SK-N-SH (cell line): ENCODE data around the gene ZNF526. TPM values are rescaled to one million over a fixed set of nuclear protein-coding genes. Genes with fewer than 3 reads are reported as not detected.

Experiments
- CTCF ChIA-PET: fragments of 300-600, 350-600 bp; formaldehyde crosslinking; extraction: SDS; loops from one replicate; lab custom pipeline; 2021; lab: Yijun Ruan, JAX
- POLR2A ChIA-PET: fragments of 350-600 bp; sonication (Branson Sonifier 250); formaldehyde crosslinking; extraction: SDS; loops from one replicate; lab custom pipeline; 2020; ENCODE audit warnings: antibody characterized with exemption, inconsistent platforms; lab: Yijun Ruan, JAX
- DNase-seq: peaks from one replicate; pipeline ENCODE4 v3.0.0; 2012
- H2AFZ ChIP-seq: fragments of 200-600 bp; sonication (generic); 2 replicates; pipeline ENCODE4 v1.8.1; 2016; ENCODE audit warnings: antibody characterized with exemption, mild to moderate bottlenecking, low read depth
- H3F3A ChIP-seq: fragments of 200-600 bp; sonication (generic); replicated peaks from 2 replicates; pipeline ENCODE3; 2016; ENCODE audit warnings: antibody characterized with exemption, mild to moderate bottlenecking; ENCODE audit not compliant: insufficient read depth
- H3K27ac ChIP-seq, 2 experiments: fragments of 200-500 bp in 1 of 2; fragments of 200-600 bp in 1 of 2; sonication (Bioruptor generic) in 1 of 2; sonication (generic), shearing (Covaris generic) in 1 of 2; 2 replicates each; pipeline versions ENCODE4 v1.5.1 to v1.6.1; 2014 to 2016; ENCODE audit warnings: low read depth in 2 of 2, inconsistent platforms in 1 of 2, low read length in 1 of 2, mild to moderate bottlenecking in 1 of 2, mixed read lengths in 1 of 2
- H3K27me3 ChIP-seq: fragments of 200-600 bp; sonication (generic), shearing (Covaris generic); 2 replicates; pipeline ENCODE4 v1.6.1; 2016; ENCODE audit warnings: mixed run types; ENCODE audit not compliant: insufficient read depth
- H3K36me3 ChIP-seq, 2 experiments: fragments of 200-500 bp in 1 of 2; fragments of 200-600 bp in 1 of 2; sonication (Bioruptor generic) in 1 of 2; sonication (generic) in 1 of 2; replicated peaks in 1 of 2; 2 replicates each; pipeline versions ENCODE3 to v1.5.1; 2014 to 2016; ENCODE audit warnings: low read length in 1 of 2, mild to moderate bottlenecking in 1 of 2; ENCODE audit not compliant: insufficient read depth in 2 of 2, control insufficient read depth in 1 of 2
- H3K4me1 ChIP-seq, 2 experiments: fragments of 200-500 bp in 1 of 2; fragments of 200-600 bp in 1 of 2; sonication (Bioruptor generic) in 1 of 2; sonication (generic), shearing (Covaris generic) in 1 of 2; 2 replicates each; pipeline versions ENCODE4 v1.5.1 to v1.6.1; 2014 to 2016; ENCODE audit warnings: low read depth in 1 of 2, low read length in 1 of 2, mixed run types in 1 of 2; ENCODE audit not compliant: insufficient read depth in 2 of 2, control insufficient read depth in 1 of 2
- H3K4me2 ChIP-seq: fragments of 200-600 bp; sonication (generic), shearing (Covaris generic); 2 replicates; pipeline ENCODE4 v1.6.1; 2017; ENCODE audit warnings: mixed run types
- H3K4me3 ChIP-seq, 2 experiments: fragments of 200-500 bp in 1 of 2; fragments of 200-600 bp in 1 of 2; sonication (Bioruptor generic) in 1 of 2; sonication (generic), shearing (Covaris generic) in 1 of 2; 2 replicates each; pipeline versions ENCODE4 v1.5.1 to v1.8.1; 2014 to 2016; ENCODE audit warnings: low read depth in 2 of 2, inconsistent platforms in 1 of 2, low read length in 1 of 2, mild to moderate bottlenecking in 1 of 2, mixed read lengths in 1 of 2, moderate library complexity in 1 of 2
- H3K79me2 ChIP-seq: fragments of 200-600 bp; sonication (generic); 2 replicates; pipeline ENCODE4 v1.8.1; 2017; ENCODE audit warnings: mild to moderate bottlenecking; ENCODE audit not compliant: insufficient read depth
- H3K9ac ChIP-seq: fragments of 200-600 bp; sonication (generic); 2 replicates; pipeline ENCODE4 v1.6.1; 2017; ENCODE audit warnings: mixed run types
- H3K9me2 ChIP-seq: fragments of 200-600 bp; sonication (generic); 2 replicates; pipeline ENCODE4 v1.6.1; 2017; ENCODE audit warnings: mixed run types
- H3K9me3 ChIP-seq: fragments of 200-600 bp; sonication (generic); 2 replicates; pipeline ENCODE4 v1.6.1; 2017; ENCODE audit warnings: mixed run types, mild to moderate bottlenecking, moderate library complexity
- H4K20me1 ChIP-seq: fragments of 200-600 bp; sonication (generic); 2 replicates; pipeline ENCODE4 v1.6.1; 2017; ENCODE audit warnings: mild to moderate bottlenecking, mixed run types; ENCODE audit not compliant: insufficient read depth
- ELF1 ChIP-seq: IDR thresholded peaks from 2 replicates; pipeline ENCODE4 v1.4.0; 2012
- EZH2phosphoT487 ChIP-seq: fragments of 200-600 bp; sonication (generic); IDR thresholded peaks from 2 replicates; pipeline ENCODE4 v1.6.1; 2017; ENCODE audit warnings: low read depth, mixed run types, mild to moderate bottlenecking, antibody characterized with exemption, moderate library complexity, borderline replicate concordance
- FOSL2 ChIP-seq: IDR thresholded peaks from 2 replicates; pipeline ENCODE4 v1.4.0; 2012; ENCODE audit warnings: low read depth, mild to moderate bottlenecking, moderate library complexity, borderline replicate concordance
- FOXJ3 ChIP-seq: sonication (generic); formaldehyde crosslinking; IDR thresholded peaks from 2 replicates; pipeline ENCODE4 v1.5.1; 2020; ENCODE audit warnings: mild to moderate bottlenecking, missing genetic modification reagents
- JUND ChIP-seq: IDR thresholded peaks from 2 replicates; pipeline ENCODE4 v1.4.0; 2012
- NRF1 ChIP-seq: IDR thresholded peaks from 2 replicates; pipeline ENCODE4 v1.6.1; 2012; ENCODE audit warnings: low read depth, mild to moderate bottlenecking, low read length
- RXRA ChIP-seq: IDR thresholded peaks from 2 replicates; pipeline ENCODE4 v1.4.0; 2012; ENCODE audit warnings: low read depth, mild to moderate bottlenecking, borderline replicate concordance
- SMC3 ChIP-seq: IDR thresholded peaks from 2 replicates; pipeline ENCODE4 v1.6.1; 2012; ENCODE audit warnings: low read depth, low read length, improper control_type of control experiment
- TCF12 ChIP-seq: IDR thresholded peaks from 2 replicates; pipeline ENCODE4 v1.4.0; 2012
- TEAD4 ChIP-seq: IDR thresholded peaks from 2 replicates; pipeline ENCODE4 v1.4.0; 2012; ENCODE audit warnings: mild to moderate bottlenecking, borderline replicate concordance; ENCODE audit not compliant: insufficient read depth
- WGBS: methylation state at CpG from one replicate; pipeline ENCODE4 v1.1.6; 2017; ENCODE audit warnings: low lambda C conversion rate; 5-methylcytosine and 5-hydroxymethylcytosine counted together
- polyA plus RNA-seq, 3 experiments: library from polyadenylated mRNA; depleted of rRNA; stranded (reverse); fragments of >200 nt; gene quantifications; 2 replicates each; pipeline ENCODE4 v1.2.3, GENCODE V29; 2012
- TF ChIP-seq, protein P1 (sequence below): fragments of 200-600 bp; sonication (generic); IDR thresholded peaks from 2 replicates; pipeline ENCODE4 v1.6.1; 2017; ENCODE audit warnings: antibody characterized with exemption, mild to moderate bottlenecking, moderate library complexity
- TF ChIP-seq, protein P2 (sequence below): fragments of 150-350 bp; IDR thresholded peaks from 2 replicates; pipeline ENCODE4 v1.6.1; 2017; ENCODE audit warnings: antibody characterized with exemption, low read length, low read depth, borderline replicate concordance

The ZNF526 gene
- polyA plus RNA-seq, 1 of the 3 experiments (the other 2 are of a cell fraction), result 3.5 TPM

DNA sequence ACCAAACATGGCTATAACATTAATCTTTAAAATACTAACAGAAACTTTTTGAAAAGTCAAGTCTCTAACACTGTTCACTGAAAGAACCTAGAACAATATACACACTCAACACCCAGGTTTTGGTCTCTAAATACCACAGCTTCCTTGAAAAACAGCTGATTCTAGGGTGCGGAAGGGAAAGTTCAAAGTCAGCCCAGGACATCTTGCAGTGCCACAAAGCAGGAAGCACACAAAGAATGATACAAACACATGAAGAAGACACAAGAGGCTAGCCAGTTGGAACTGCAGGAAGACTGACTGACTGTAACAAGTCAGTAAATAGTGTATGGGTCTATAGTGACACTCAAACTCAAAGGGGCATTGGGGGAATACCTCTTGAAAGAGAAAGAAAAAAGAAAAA is 7.2 kb upstream of the ZNF526 start:
- no peaks in the 10 kb centered on the region for H3K9me3 ChIP-seq
- no peak for DNase-seq
- CTCF ChIA-PET, result no interaction called here
- H3K4me3 ChIP-seq, result no peak overlapping the region
- H3K79me2 ChIP-seq, result peaks cover 70% of the 10 kb centered on the region
- peaks cover 30 to 31% of the 10 kb centered on the region in 2 experiments for H3K36me3 ChIP-seq
- no peaks in the 10 kb centered on the region for H4K20me1 ChIP-seq
- no peak overlapping the region for H2AFZ ChIP-seq
- no peaks in the 10 kb centered on the region for H3K27me3 ChIP-seq
- no peaks in the 10 kb centered on the region for H3K9me2 ChIP-seq
- 100% methylated on average over 1 of the region's 1 CpG for WGBS
- H3K4me1 ChIP-seq, result peaks cover 1 to 12% of the 10 kb centered on the region in 2 experiments; a peak in 2 of 4 replicates
- no peak overlapping the region for H3K9ac ChIP-seq
- POLR2A ChIA-PET, result no interaction called here
- no peak overlapping the region for H3K4me2 ChIP-seq
- H3F3A ChIP-seq, result peaks cover 5% of the 10 kb centered on the region
- TF ChIP-seq EZH2phosphoT487, result no peak
- no peak for TF ChIP-seq NRF1
- TF ChIP-seq RXRA, result no peak
- H3K27ac ChIP-seq, result no peak overlapping the region

DNA sequence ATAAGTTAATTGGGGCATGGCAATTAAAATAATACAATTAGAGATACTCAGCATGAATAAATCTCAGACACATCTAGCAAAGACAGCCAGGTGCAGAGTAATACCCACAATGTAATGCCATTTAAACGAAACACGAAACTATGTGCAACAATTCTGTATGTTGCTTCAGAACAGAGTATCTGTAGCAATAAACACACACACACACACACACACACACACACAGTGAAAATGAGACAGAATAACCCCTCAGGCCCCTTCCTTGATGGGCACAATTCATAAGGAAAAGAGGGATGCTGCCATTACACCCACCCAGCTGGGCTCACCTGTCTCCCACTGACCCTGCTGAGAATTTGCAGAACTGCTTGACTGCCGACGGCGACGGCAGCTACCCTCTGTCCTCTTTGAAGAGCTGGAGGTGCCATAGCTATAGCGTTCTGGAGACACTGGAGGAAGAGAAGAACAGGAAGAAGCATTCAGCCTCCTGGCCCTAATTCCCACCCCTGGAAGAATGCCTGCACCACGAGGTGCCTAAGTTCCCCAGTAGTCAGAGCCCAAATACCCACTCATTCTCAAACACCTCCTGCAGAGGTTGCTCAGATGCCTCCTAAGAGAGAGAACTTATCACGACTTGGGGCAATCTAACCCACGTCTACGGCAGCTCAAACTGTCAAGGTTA is 5.2 kb upstream of the ZNF526 start:
- ChIA-PET POLR2A (interaction anchor here (0.7 to 0.8 kb wide), 2 partner anchors 66 to 107 kb away, joined by 3 read pairs; no protein-coding TSS in a partner anchor), CTCF (interaction anchor here (0.9 to 1.9 kb wide), 4 partner anchors 29 to 107 kb away, joined by 3 to 10 read pairs (median 4); partner anchors contain the start of gene POU2F2)
- TF ChIP-seq, protein P1, sequence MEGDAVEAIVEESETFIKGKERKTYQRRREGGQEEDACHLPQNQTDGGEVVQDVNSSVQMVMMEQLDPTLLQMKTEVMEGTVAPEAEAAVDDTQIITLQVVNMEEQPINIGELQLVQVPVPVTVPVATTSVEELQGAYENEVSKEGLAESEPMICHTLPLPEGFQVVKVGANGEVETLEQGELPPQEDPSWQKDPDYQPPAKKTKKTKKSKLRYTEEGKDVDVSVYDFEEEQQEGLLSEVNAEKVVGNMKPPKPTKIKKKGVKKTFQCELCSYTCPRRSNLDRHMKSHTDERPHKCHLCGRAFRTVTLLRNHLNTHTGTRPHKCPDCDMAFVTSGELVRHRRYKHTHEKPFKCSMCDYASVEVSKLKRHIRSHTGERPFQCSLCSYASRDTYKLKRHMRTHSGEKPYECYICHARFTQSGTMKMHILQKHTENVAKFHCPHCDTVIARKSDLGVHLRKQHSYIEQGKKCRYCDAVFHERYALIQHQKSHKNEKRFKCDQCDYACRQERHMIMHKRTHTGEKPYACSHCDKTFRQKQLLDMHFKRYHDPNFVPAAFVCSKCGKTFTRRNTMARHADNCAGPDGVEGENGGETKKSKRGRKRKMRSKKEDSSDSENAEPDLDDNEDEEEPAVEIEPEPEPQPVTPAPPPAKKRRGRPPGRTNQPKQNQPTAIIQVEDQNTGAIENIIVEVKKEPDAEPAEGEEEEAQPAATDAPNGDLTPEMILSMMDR, result no peak
- TF ChIP-seq ELF1 (no peak), TCF12 (no peak), FOSL2 (no peak), SMC3 (no peak), TEAD4 (no peak), JUND (no peak), FOXJ3 (CRISPR knock-in tag) (no peak)
- TF ChIP-seq, protein P2, sequence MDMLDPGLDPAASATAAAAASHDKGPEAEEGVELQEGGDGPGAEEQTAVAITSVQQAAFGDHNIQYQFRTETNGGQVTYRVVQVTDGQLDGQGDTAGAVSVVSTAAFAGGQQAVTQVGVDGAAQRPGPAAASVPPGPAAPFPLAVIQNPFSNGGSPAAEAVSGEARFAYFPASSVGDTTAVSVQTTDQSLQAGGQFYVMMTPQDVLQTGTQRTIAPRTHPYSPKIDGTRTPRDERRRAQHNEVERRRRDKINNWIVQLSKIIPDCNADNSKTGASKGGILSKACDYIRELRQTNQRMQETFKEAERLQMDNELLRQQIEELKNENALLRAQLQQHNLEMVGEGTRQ, result no peak
- peaks cover 14 to 19% of the 10 kb centered on the region in 2 experiments for H3K36me3 ChIP-seq
- H2AFZ ChIP-seq, result no peak overlapping the region
- no peaks in the 10 kb centered on the region for H3K9me2 ChIP-seq
- no peak overlapping the region for H3K9ac ChIP-seq
- no peak overlapping the region for H3K4me3 ChIP-seq
- H3K4me1 ChIP-seq, result peaks cover 5 to 21% of the 10 kb centered on the region in 2 experiments; a peak in 2 of 4 replicates
- H4K20me1 ChIP-seq, result no peaks in the 10 kb centered on the region
- no peak for DNase-seq
- H3K27me3 ChIP-seq, result no peaks in the 10 kb centered on the region
- H3F3A ChIP-seq, result peaks cover 12% of the 10 kb centered on the region
- no peaks in the 10 kb centered on the region for H3K9me3 ChIP-seq
- H3K79me2 ChIP-seq, result peaks cover 70% of the 10 kb centered on the region
- H3K4me2 ChIP-seq, result no peak overlapping the region
- H3K27ac ChIP-seq, result no peak overlapping the region
- WGBS, result 87% methylated on average over 11 of the region's 11 CpGs
